ENCODE data around the gene POU2F1. TPM values are rescaled to one million over a fixed set of nuclear protein-coding genes. Genes with fewer than 3 reads are reported as not detected.

POU2F1 gene
- polyA plus RNA-seq, 2 of the 4 experiments (the other 2 are of a cell fraction): 2.9 to 9.4 TPM

- Histone ChIP-seq H3K4me1 (peaks cover 5% of the 10 kb centered on the region; the same call in 1 of the 3 replicates), H3K9me3 (no peaks in the 10 kb centered on the region), H3K27ac (no peak overlapping the region), H3K4me2 (no peak overlapping the region), H3K4me3 (no peak overlapping the region)
- no peak for TF ChIP-seq JUN (IDR thresholded peaks at IDR 0.05)
- no peak for TF ChIP-seq ZSCAN20 (CRISPR knock-in tag; IDR thresholded peaks at IDR 0.05)
- no peak for TF ChIP-seq E2F6 (IDR thresholded peaks at IDR 0.05; ENCODE audit: borderline replicate concordance, low read depth)
- TF ChIP-seq EHMT2 (IDR thresholded peaks at IDR 0.05; ENCODE audit: low read depth): no peak
- TF ChIP-seq RNF2 (IDR thresholded peaks at IDR 0.05; ENCODE audit: borderline replicate concordance, low read depth): no peak
- no peak for TF ChIP-seq KDM5A (IDR thresholded peaks at IDR 0.05)
- TF ChIP-seq MYC (IDR thresholded peaks at IDR 0.05; ENCODE audit: borderline replicate concordance, low read length): no peak
- TF ChIP-seq JUNB (IDR thresholded peaks at IDR 0.05): no peak
- TF ChIP-seq FOSL2 (IDR thresholded peaks at IDR 0.05): no peak
- TF ChIP-seq FOSL2 (CRISPR knock-in tag; IDR thresholded peaks at IDR 0.05): no peak
- no peak for TF ChIP-seq MAX (IDR thresholded peaks at IDR 0.05)
- no peak for TF ChIP-seq USF2 (IDR thresholded peaks at IDR 0.05)
- no peak for TF ChIP-seq BCL3 (IDR thresholded peaks at IDR 0.05)
- TF ChIP-seq POLR2AphosphoS2 (conservative IDR thresholded peaks at IDR 0.05; ENCODE audit: low read length): no peak
- TF ChIP-seq HOXB5 (CRISPR knock-in tag; IDR thresholded peaks at IDR 0.05): no peak
- no peak for TF ChIP-seq PBX3 (IDR thresholded peaks at IDR 0.05)
- TF ChIP-seq POLR2A (IDR thresholded peaks at IDR 0.05; ENCODE audit: low read length): no peak
- TF ChIP-seq CHD4 (IDR thresholded peaks at IDR 0.05; ENCODE audit: borderline replicate concordance): no peak
- TF ChIP-seq ZFP36 (IDR thresholded peaks at IDR 0.05; ENCODE audit: borderline replicate concordance, partially characterized antibody): no peak
- ATAC-seq: no peak
- no peak for FAIRE-seq
- ChIA-PET POLR2A (no interaction called here), CTCF (no interaction called here)
- no peak for DNase-seq (ENCODE audit: low read depth in 1 of 2, low spot score in 1 of 2)
Observed at GRCh38 chr1:167238713-167239112, 18.0 kb downstream of the POU2F1 start.

- no peak overlapping the region for H3K27ac ChIP-seq
- TF ChIP-seq KDM5A (IDR thresholded peaks at IDR 0.05) (no peak), REST (IDR thresholded peaks at IDR 0.05) (0 out of 2 replicates have a peak, but pooled peaks have one; percentile 36), CEBPB (IDR thresholded peaks at IDR 0.05) (no peak), CBX2 (IDR thresholded peaks at IDR 0.05; ENCODE audit: borderline replicate concordance, low read depth) (no peak), ZFP36 (IDR thresholded peaks at IDR 0.05; ENCODE audit: borderline replicate concordance, partially characterized antibody) (no peak), POLR2AphosphoS2 (conservative IDR thresholded peaks at IDR 0.05; ENCODE audit: low read length) (no peak), PBX3 (IDR thresholded peaks at IDR 0.05) (no peak)
- no peak for ATAC-seq
- H3K4me2 ChIP-seq: no peak overlapping the region
- H3K4me3 ChIP-seq: no peak overlapping the region
- FAIRE-seq: no peak
- no peak for DNase-seq (ENCODE audit: low read depth in 1 of 2, low spot score in 1 of 2)
- ChIA-PET POLR2A (no interaction called here), CTCF (no interaction called here)
- H3K9me3 ChIP-seq: no peaks in the 10 kb centered on the region
- WGBS (ENCODE audit: missing lambda C conversion rate): 71% methylated on average over 2 of the region's 2 CpGs
- peaks cover 5% of the 10 kb centered on the region; the same call in 1 of the 3 replicates for H3K4me1 ChIP-seq
Observed at GRCh38 chr1:167239257-167239656, 18.6 kb downstream of the POU2F1 start.

All from A549 (cell line).